K562 (cell line): ENCODE results near the gene CENPE. TPM values are rescaled to one million over a fixed set of nuclear protein-coding genes. Genes with fewer than 3 reads are reported as not detected.
A peak's percentile ranks its signal among the peaks of the same experiment; 100 is the strongest.

Experiments
- ATF6 ChIP-seq: sonication (generic); formaldehyde crosslinking; IDR thresholded peaks from 2 replicates; pipeline ENCODE4 v1.4.0; 2020; ENCODE audit warnings: mild to moderate bottlenecking, missing genetic modification reagents
- ATF7 ChIP-seq: fragments of 450-650 bp; IDR thresholded peaks from 2 replicates; pipeline ENCODE4 v1.7.1; 2014; ENCODE audit warnings: mild to moderate bottlenecking, moderate library complexity
- C11orf30 ChIP-seq: fragments of 450-650 bp; IDR thresholded peaks from 2 replicates; pipeline ENCODE4 v1.6.1; 2016; ENCODE audit warnings: low read depth, mild to moderate bottlenecking
- CBFA2T3 ChIP-seq: fragments of 450-650 bp; IDR thresholded peaks from 2 replicates; pipeline ENCODE4 v1.6.1; 2017
- HNRNPLL ChIP-seq: fragments of 200-400 bp; formaldehyde crosslinking; IDR thresholded peaks from 2 replicates; pipeline ENCODE4 v1.6.1; 2017; ENCODE audit warnings: low read length, low read depth, mild to moderate bottlenecking; ENCODE audit not compliant: poor library complexity, severe bottlenecking
- NBN ChIP-seq: fragments of 450-650 bp; IDR thresholded peaks from 2 replicates; pipeline ENCODE4 v1.6.1; 2016; ENCODE audit warnings: low read depth, mild to moderate bottlenecking
- NCOA1 ChIP-seq: fragments of 450-650 bp; IDR thresholded peaks from 2 replicates; pipeline ENCODE4 v1.6.1; 2016; ENCODE audit warnings: low read depth
- NR1H2 ChIP-seq: sonication (generic); formaldehyde crosslinking; IDR thresholded peaks from 2 replicates; pipeline ENCODE4 v1.4.0; 2020; ENCODE audit warnings: mild to moderate bottlenecking, missing genetic modification reagents
- PCBP1 ChIP-seq: fragments of 200-400 bp; formaldehyde crosslinking; IDR thresholded peaks from 2 replicates; pipeline ENCODE4 v1.6.1; 2018; ENCODE audit warnings: mild to moderate bottlenecking, low read depth, low read length; ENCODE audit not compliant: poor library complexity, severe bottlenecking
- SRSF3 ChIP-seq: fragments of 200-400 bp; formaldehyde crosslinking; IDR thresholded peaks from 2 replicates; pipeline ENCODE4 v1.6.1; 2016; ENCODE audit warnings: mild to moderate bottlenecking, low read length, moderate library complexity; ENCODE audit not compliant: insufficient read depth
- U2AF2 ChIP-seq: fragments of 200-400 bp; formaldehyde crosslinking; optimal IDR thresholded peaks from 2 replicates; pipeline ENCODE3; 2017; ENCODE audit warnings: low read depth, mild to moderate bottlenecking, low read length
- ZNF347 ChIP-seq: fragments of 450-650 bp; formaldehyde crosslinking; IDR thresholded peaks from 2 replicates; pipeline ENCODE4 v1.4.0; 2020; ENCODE audit warnings: low read depth, mild to moderate bottlenecking, moderate library complexity
- ZNF77 ChIP-seq: fragments of 250-450 bp; sonication (Bioruptor Pico); IDR thresholded peaks from 2 replicates; pipeline ENCODE4 v1.5.0; 2020
- polyA plus RNA-seq, 8 experiments: library from polyadenylated mRNA; depleted of rRNA in 4 of 8; stranded (reverse) in 5 of 8; unstranded in 3 of 8; fragments of >200 nt; fragmentation: Nextera tagmentation in 2 of 8; fragmentation: Illumina TruSeq in 1 of 8; extraction: Ambion mirVana in 2 of 8; extraction: Trizol in 1 of 8; gene quantifications; 2 replicates each; pipeline versions ENCODE4 v1.2.1 to v1.2.3, GENCODE V29; 2011 to 2014; ENCODE audit warnings: inconsistent platforms in 1 of 8, missing spikeins in 1 of 8
- total RNA-seq, 7 experiments: library from RNA; depleted of rRNA in 6 of 7; stranded (reverse); fragments of >200 nt in 6 of 7; fragmentation: Illumina TruSeq in 2 of 7; extraction: Trizol in 2 of 7; gene quantifications; 2 replicates each; pipeline versions ENCODE4 v1.2.1 to v1.2.3, GENCODE V29; 2011 to 2021; ENCODE audit warnings: low replicate concordance in 1 of 7
- TF ChIP-seq, protein P1 (sequence below): fragments of 250-450 bp; sonication (Bioruptor Pico); IDR thresholded peaks from 2 replicates; pipeline ENCODE4 v1.8.0; 2022; ENCODE audit warnings: inconsistent platforms, mild to moderate bottlenecking, moderate library complexity, borderline replicate concordance
- TF ChIP-seq, protein P2 (sequence below): sonication (generic); formaldehyde crosslinking; IDR thresholded peaks from 2 replicates; pipeline ENCODE4 v1.8.1; 2023; ENCODE audit warnings: missing genetic modification reagents, mild to moderate bottlenecking, borderline replicate concordance
- TF ChIP-seq, protein P3 (sequence below): sonication (generic); formaldehyde crosslinking; IDR thresholded peaks from 2 replicates; pipeline ENCODE4 v1.5.0; 2020; ENCODE audit warnings: missing genetic modification reagents

CENPE gene
- total and polyA plus RNA-seq, 9 of the 15 experiments (the other 6 are each of a cell fraction or from before 2014, with no cell fraction given): 9.9 to 53.2 (median 27.4) TPM

- TF ChIP-seq, protein P1, sequence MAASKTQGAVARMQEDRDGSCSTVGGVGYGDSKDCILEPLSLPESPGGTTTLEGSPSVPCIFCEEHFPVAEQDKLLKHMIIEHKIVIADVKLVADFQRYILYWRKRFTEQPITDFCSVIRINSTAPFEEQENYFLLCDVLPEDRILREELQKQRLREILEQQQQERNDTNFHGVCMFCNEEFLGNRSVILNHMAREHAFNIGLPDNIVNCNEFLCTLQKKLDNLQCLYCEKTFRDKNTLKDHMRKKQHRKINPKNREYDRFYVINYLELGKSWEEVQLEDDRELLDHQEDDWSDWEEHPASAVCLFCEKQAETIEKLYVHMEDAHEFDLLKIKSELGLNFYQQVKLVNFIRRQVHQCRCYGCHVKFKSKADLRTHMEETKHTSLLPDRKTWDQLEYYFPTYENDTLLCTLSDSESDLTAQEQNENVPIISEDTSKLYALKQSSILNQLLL (CRISPR knock-in tag): no peak
- TF ChIP-seq CBFA2T3 (no peak), ATF6 (CRISPR knock-in tag) (no peak), PCBP1 (peak; percentile 62), ZNF347 (CRISPR knock-in tag) (no peak), NR1H2 (CRISPR knock-in tag) (0 out of 2 replicates have a peak, but pooled peaks have one; percentile 24), HNRNPLL (peak; percentile 23), NBN (no peak; the same call in 1 of the 2 replicates), U2AF2 (no peak), ZNF77 (no peak), SRSF3 (no peak), C11orf30 (no peak), NCOA1 (no peak), ATF7 (0 out of 2 replicates have a peak, but pooled peaks have one; percentile 31)
- TF ChIP-seq, protein P2, sequence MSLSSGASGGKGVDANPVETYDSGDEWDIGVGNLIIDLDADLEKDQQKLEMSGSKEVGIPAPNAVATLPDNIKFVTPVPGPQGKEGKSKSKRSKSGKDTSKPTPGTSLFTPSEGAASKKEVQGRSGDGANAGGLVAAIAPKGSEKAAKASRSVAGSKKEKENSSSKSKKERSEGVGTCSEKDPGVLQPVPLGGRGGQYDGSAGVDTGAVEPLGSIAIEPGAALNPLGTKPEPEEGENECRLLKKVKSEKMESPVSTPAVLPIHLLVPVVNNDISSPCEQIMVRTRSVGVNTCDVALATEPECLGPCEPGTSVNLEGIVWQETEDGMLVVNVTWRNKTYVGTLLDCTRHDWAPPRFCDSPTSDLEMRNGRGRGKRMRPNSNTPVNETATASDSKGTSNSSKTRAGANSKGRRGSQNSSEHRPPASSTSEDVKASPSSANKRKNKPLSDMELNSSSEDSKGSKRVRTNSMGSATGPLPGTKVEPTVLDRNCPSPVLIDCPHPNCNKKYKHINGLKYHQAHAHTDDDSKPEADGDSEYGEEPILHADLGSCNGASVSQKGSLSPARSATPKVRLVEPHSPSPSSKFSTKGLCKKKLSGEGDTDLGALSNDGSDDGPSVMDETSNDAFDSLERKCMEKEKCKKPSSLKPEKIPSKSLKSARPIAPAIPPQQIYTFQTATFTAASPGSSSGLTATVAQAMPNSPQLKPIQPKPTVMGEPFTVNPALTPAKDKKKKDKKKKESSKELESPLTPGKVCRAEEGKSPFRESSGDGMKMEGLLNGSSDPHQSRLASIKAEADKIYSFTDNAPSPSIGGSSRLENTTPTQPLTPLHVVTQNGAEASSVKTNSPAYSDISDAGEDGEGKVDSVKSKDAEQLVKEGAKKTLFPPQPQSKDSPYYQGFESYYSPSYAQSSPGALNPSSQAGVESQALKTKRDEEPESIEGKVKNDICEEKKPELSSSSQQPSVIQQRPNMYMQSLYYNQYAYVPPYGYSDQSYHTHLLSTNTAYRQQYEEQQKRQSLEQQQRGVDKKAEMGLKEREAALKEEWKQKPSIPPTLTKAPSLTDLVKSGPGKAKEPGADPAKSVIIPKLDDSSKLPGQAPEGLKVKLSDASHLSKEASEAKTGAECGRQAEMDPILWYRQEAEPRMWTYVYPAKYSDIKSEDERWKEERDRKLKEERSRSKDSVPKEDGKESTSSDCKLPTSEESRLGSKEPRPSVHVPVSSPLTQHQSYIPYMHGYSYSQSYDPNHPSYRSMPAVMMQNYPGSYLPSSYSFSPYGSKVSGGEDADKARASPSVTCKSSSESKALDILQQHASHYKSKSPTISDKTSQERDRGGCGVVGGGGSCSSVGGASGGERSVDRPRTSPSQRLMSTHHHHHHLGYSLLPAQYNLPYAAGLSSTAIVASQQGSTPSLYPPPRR (CRISPR knock-in tag): no peak
- TF ChIP-seq, protein P3, sequence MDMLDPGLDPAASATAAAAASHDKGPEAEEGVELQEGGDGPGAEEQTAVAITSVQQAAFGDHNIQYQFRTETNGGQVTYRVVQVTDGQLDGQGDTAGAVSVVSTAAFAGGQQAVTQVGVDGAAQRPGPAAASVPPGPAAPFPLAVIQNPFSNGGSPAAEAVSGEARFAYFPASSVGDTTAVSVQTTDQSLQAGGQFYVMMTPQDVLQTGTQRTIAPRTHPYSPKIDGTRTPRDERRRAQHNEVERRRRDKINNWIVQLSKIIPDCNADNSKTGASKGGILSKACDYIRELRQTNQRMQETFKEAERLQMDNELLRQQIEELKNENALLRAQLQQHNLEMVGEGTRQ (CRISPR knock-in tag): no peak
Measured at GRCh38 chr4:103075894-103076746, 122.0 kb downstream of the CENPE start (continued).
